NCI-H1105 treated with DMSO at 0.1 percent for 48 hours (cell line): ENCODE results near the gene GEMIN2.
"Not testable (repeated sequence)": the region's sequence is repeated elsewhere in the genome, so short reads cannot be mapped to it uniquely, and the experiment has no call there.

Experiments
- DNase-seq: peaks from one replicate; lab custom pipeline; 2025; lab: John Stamatoyannopoulos, UW

GEMIN2 gene

GRCh38 chr14:39113685-39114072 is 444 bp upstream of the GEMIN2 start:
- no peak for DNase-seq

GRCh38 chr14:39122330-39123138 is 8.4 kb downstream of the GEMIN2 start:
- no peak for DNase-seq

GRCh38 chr14:39137835-39138234 is 23.7 kb downstream of the GEMIN2 start:
- not testable (repeated sequence) for DNase-seq

GRCh38 chr14:39138440-39138839 is 24.3 kb downstream of the GEMIN2 start:
- DNase-seq: no peak

- DNase-seq: no peak
These were observed 26.0 kb downstream of the GEMIN2 start for GRCh38 chr14:39140170-39140569.

- DNase-seq: not testable (repeated sequence)
These were observed 27.5 kb downstream of the GEMIN2 start for GRCh38 chr14:39141623-39142022.

- not testable (repeated sequence) for DNase-seq
These were observed 29.1 kb downstream of the GEMIN2 start for GRCh38 chr14:39143226-39143625.

GRCh38 chr14:39145266-39145966 is 31.3 kb downstream of the GEMIN2 start:
- no peak for DNase-seq

- DNase-seq: no peak
These were observed 40.6 kb downstream of the GEMIN2 start for GRCh38 chr14:39154594-39155189.

GRCh38 chr14:39157491-39157890 is 43.4 kb downstream of the GEMIN2 start:
- no peak for DNase-seq

- no peak for DNase-seq
These were observed 44.2 kb downstream of the GEMIN2 start for GRCh38 chr14:39158222-39158858.

- DNase-seq: no peak
These were observed 46.4 kb downstream of the GEMIN2 start for GRCh38 chr14:39160494-39160893.

GRCh38 chr14:39167797-39168320 is 53.7 kb downstream of the GEMIN2 start:
- not testable (repeated sequence) for DNase-seq

- no peak for DNase-seq
These were observed 54.5 kb downstream of the GEMIN2 start for GRCh38 chr14:39168591-39168990.

GRCh38 chr14:39169541-39169900 is 55.4 kb downstream of the GEMIN2 start:
- DNase-seq: no peak

GRCh38 chr14:39173198-39173597 is 59.1 kb downstream of the GEMIN2 start:
- no peak for DNase-seq

GRCh38 chr14:39174560-39175444 is 60.7 kb downstream of the GEMIN2 start, which contains the start of gene PNN:
TSS of gene PNN (plus strand) at chr14:39175254. CDS start at chr14:39175280, 26 bp downstream.
- DNase-seq: peak; percentile 99

GRCh38 chr14:39175445-39176262 is 61.5 kb downstream of the GEMIN2 start:
- peak; percentile 50 for DNase-seq

- no peak for DNase-seq
These were observed 62.4 kb downstream of the GEMIN2 start for GRCh38 chr14:39176263-39177167.
